HG03520 (cell line): ENCODE measurements around the gene SLC25A38.

Experiments used
- ATAC-seq: cut with Tn5 transposase; IDR thresholded peaks from one replicate; pipeline ENCODE4 v1.9.1; 2021; ENCODE audit warnings: mild to moderate bottlenecking, moderate library complexity; ENCODE audit not compliant: unreplicated experiment

SLC25A38 gene

GRCh38 chr3:39428745-39429201, 45.6 kb downstream of the SLC25A38 start:
- ATAC-seq, result no peak

GRCh38 chr3:39429466-39429865, 46.3 kb downstream of the SLC25A38 start:
- no peak for ATAC-seq

- ATAC-seq, result no peak
These were observed 49.2 kb downstream of the SLC25A38 start for GRCh38 chr3:39432342-39432741.

GRCh38 chr3:39433642-39434041, 50.5 kb downstream of the SLC25A38 start:
- ATAC-seq, result no peak

GRCh38 chr3:39434574-39434973, 51.4 kb downstream of the SLC25A38 start:
- peak; percentile 60 for ATAC-seq

GRCh38 chr3:39435006-39435748, 52.0 kb downstream of the SLC25A38 start:
- ATAC-seq, result no peak

- ATAC-seq, result no peak
These were observed 55.7 kb downstream of the SLC25A38 start for GRCh38 chr3:39438880-39439279.

GRCh38 chr3:39440316-39440715, 57.1 kb downstream of the SLC25A38 start:
- no peak for ATAC-seq

- no peak for ATAC-seq
These were observed 60.4 kb downstream of the SLC25A38 start for GRCh38 chr3:39443530-39443929.

GRCh38 chr3:39445927-39446326, 62.8 kb downstream of the SLC25A38 start:
- no peak for ATAC-seq

GRCh38 chr3:39446444-39446843, 63.3 kb downstream of the SLC25A38 start:
- no peak for ATAC-seq
